HepG2 (cell line): Measurements from ENCODE around the gene IFIT1B. TPM values are rescaled to one million over a fixed set of nuclear protein-coding genes. Genes with fewer than 3 reads are reported as not detected.

Source experiments
- AHR ChIP-seq: IDR thresholded peaks from 2 replicates; pipeline ENCODE4 v1.6.1; 2018; ENCODE audit warnings: missing genetic modification reagents, missing compliant biosample characterization
- AKAP8 ChIP-seq: sonication (generic); formaldehyde crosslinking; IDR thresholded peaks from 2 replicates; pipeline ENCODE4 v1.5.1; 2020; ENCODE audit warnings: mild to moderate bottlenecking, missing genetic modification reagents
- CBFB ChIP-seq: sonication (generic); formaldehyde crosslinking; IDR thresholded peaks from 2 replicates; pipeline ENCODE4 v1.4.0; 2020; ENCODE audit warnings: missing genetic modification reagents
- CC2D1A ChIP-seq: sonication (generic); formaldehyde crosslinking; IDR thresholded peaks from 2 replicates; pipeline ENCODE4 v1.8.1; 2023; ENCODE audit warnings: mild to moderate bottlenecking, missing genetic modification reagents
- CENPX ChIP-seq: sonication (generic); formaldehyde crosslinking; IDR thresholded peaks from 2 replicates; pipeline ENCODE4 v1.9.0; 2021; ENCODE audit warnings: mild to moderate bottlenecking, missing genetic modification reagents, moderate library complexity
- CHCHD3 ChIP-seq: sonication (generic); formaldehyde crosslinking; IDR thresholded peaks from 2 replicates; pipeline ENCODE4 v1.8.0; 2022; ENCODE audit warnings: mild to moderate bottlenecking, missing genetic modification reagents, moderate library complexity
- HCFC1 ChIP-seq: fragments of 150-350 bp; IDR thresholded peaks from 2 replicates; pipeline ENCODE4 v1.6.1; 2014; ENCODE audit warnings: low read depth, low read length
- HMG20A ChIP-seq: IDR thresholded peaks from 2 replicates; pipeline ENCODE4 v1.6.1; 2016; ENCODE audit warnings: borderline replicate concordance
- HNRNPH1 ChIP-seq: fragments of 200-400 bp; formaldehyde crosslinking; optimal IDR thresholded peaks from 2 replicates; pipeline ENCODE3; 2017; ENCODE audit warnings: mild to moderate bottlenecking, low read depth, low read length
- MTF2 ChIP-seq: sonication (generic); formaldehyde crosslinking; IDR thresholded peaks from 2 replicates; pipeline ENCODE4 v1.5.0; 2020; ENCODE audit warnings: missing genetic modification reagents, borderline replicate concordance
- NFKBIZ ChIP-seq: IDR thresholded peaks from 2 replicates; pipeline ENCODE4 v1.6.1; 2018; ENCODE audit warnings: missing genetic modification reagents, missing compliant biosample characterization
- PBX3 ChIP-seq: sonication (generic); formaldehyde crosslinking; IDR thresholded peaks from 2 replicates; pipeline ENCODE4 v1.8.1; 2023; ENCODE audit warnings: missing genetic modification reagents, inconsistent platforms, borderline replicate concordance
- SAFB2 ChIP-seq: sonication (generic); formaldehyde crosslinking; IDR thresholded peaks from 2 replicates; pipeline ENCODE4 v1.5.1; 2020; ENCODE audit warnings: missing genetic modification reagents, low read depth, mild to moderate bottlenecking, borderline replicate concordance
- SNAPC4 ChIP-seq: sonication (generic); formaldehyde crosslinking; IDR thresholded peaks from 2 replicates; pipeline ENCODE4 v1.4.0; 2020; ENCODE audit warnings: mild to moderate bottlenecking, missing genetic modification reagents
- SP2 ChIP-seq: sonication (generic); formaldehyde crosslinking; IDR thresholded peaks from 2 replicates; pipeline ENCODE4 v1.5.1; 2020; ENCODE audit warnings: mild to moderate bottlenecking, missing genetic modification reagents
- SPEN ChIP-seq: sonication (generic); formaldehyde crosslinking; IDR thresholded peaks from 2 replicates; pipeline ENCODE4 v1.5.1; 2020; ENCODE audit warnings: low read depth, mild to moderate bottlenecking, missing genetic modification reagents
- THAP9 ChIP-seq: sonication (generic); formaldehyde crosslinking; IDR thresholded peaks from 2 replicates; pipeline ENCODE4; 2020; ENCODE audit warnings: missing genetic modification reagents, mild to moderate bottlenecking, borderline replicate concordance
- ZC3H4 ChIP-seq: sonication (generic); formaldehyde crosslinking; IDR thresholded peaks from 2 replicates; pipeline ENCODE4 v1.4.0; 2020; ENCODE audit warnings: missing genetic modification reagents, borderline replicate concordance
- ZNF224 ChIP-seq: sonication (generic); formaldehyde crosslinking; IDR thresholded peaks from 2 replicates; pipeline ENCODE4 v1.5.0; 2020; ENCODE audit warnings: mild to moderate bottlenecking, missing genetic modification reagents
- ZNF607 ChIP-seq: sonication (generic); formaldehyde crosslinking; IDR thresholded peaks from 2 replicates; pipeline ENCODE4 v1.5.1; 2020; ENCODE audit warnings: missing genetic modification reagents, mild to moderate bottlenecking, borderline replicate concordance
- ZNF629 ChIP-seq: sonication (generic); formaldehyde crosslinking; conservative IDR thresholded peaks from 2 replicates; pipeline ENCODE4 v1.5.0; 2020; ENCODE audit warnings: missing genetic modification reagents
- ZNF777 ChIP-seq: sonication (generic); formaldehyde crosslinking; IDR thresholded peaks from 2 replicates; pipeline ENCODE4 v1.4.0; 2020; ENCODE audit warnings: missing genetic modification reagents
- polyA plus RNA-seq, 8 experiments: library from polyadenylated mRNA; depleted of rRNA in 3 of 8; stranded (reverse) in 7 of 8; unstranded in 1 of 8; fragments of >200 nt; fragmentation: Illumina TruSeq in 4 of 8; extraction: Trizol in 4 of 8; gene quantifications; 2 replicates each; pipeline versions ENCODE4 v1.2.1 to v1.2.3, GENCODE V29; 2011 to 2016; ENCODE audit warnings: low read depth in 4 of 8, missing spikeins in 1 of 8, mixed read lengths in 1 of 8; ENCODE audit not compliant: insufficient read depth in 1 of 8
- total RNA-seq, 5 experiments: library from RNA; depleted of rRNA; stranded (reverse); fragments of >200 nt; fragmentation: Illumina TruSeq; extraction: Trizol; gene quantifications; 2 replicates each; pipeline ENCODE4 v1.2.3, GENCODE V29; 2016; ENCODE audit warnings: low read depth in 1 of 5

Gene IFIT1B
- total and polyA plus RNA-seq, 2 of the 13 experiments (the other 11 are each of a cell fraction or from before 2014, with no cell fraction given): not detected

DNA sequence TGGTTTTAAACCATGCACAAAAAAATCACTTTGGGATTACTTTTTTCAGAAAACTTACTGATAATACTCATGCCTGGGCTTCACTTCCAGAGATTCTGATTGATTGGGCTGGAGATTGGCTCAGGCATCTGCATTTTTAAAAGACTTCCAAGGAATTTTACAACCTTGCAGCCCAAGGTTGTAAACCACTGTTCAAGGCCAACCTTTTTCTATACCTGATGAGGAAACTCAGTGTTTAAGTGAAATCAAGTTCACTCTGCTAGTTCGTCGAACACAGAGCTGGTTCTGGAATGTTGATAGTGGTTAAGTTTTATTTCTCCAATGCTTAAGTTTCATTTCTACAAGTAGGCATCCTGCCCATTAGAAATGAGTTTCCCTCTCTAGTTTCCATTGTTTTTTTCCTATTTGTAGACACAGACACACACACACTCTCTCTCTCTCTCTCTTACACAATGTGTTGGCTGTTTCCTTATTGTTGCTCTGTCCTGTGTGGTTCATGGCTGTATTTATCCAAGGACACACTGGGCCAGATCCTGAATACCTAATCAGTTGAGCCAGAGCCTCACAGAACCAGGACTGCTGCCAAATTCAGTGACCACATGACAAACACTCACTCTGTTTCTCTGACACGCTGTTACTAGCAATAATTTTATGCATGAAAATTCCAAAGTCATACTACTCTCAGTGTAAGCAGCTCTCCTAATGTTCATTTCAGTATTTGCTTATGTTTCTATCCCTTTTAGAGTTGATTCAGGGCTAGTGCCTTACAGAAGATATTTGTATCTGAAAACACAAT, 3.7 kb upstream of the IFIT1B start (continued):
- TF ChIP-seq THAP9 (no peak), ZNF224 (no peak), SAFB2 (no peak), CHCHD3 (no peak), NFKBIZ (CRISPR knock-in tag) (0 out of 2 replicates have a peak, but pooled peaks have one; percentile 46), AHR (CRISPR knock-in tag) (no peak), SNAPC4 (CRISPR knock-in tag) (no peak), ZNF607 (no peak), ZNF777 (CRISPR knock-in tag) (no peak), SPEN (CRISPR knock-in tag) (peak; percentile 48; the same call in 1 of the 2 replicates), ZC3H4 (no peak), PBX3 (no peak), HCFC1 (no peak), CC2D1A (no peak), ZNF629 (CRISPR knock-in tag) (no peak), CENPX (no peak), HMG20A (CRISPR knock-in tag) (peak; percentile 97), AKAP8 (CRISPR knock-in tag) (no peak), SP2 (CRISPR knock-in tag) (no peak), MTF2 (CRISPR knock-in tag) (no peak), CBFB (CRISPR knock-in tag) (0 out of 2 replicates have a peak, but pooled peaks have one; percentile 50), HNRNPH1 (no peak)
